SIG-M5 (cell line): ENCODE measurements around the gene FASTKD3.
A peak's percentile ranks its signal among the peaks of the same experiment; 100 is the strongest.

Experiments used
- DNase-seq: peaks from one replicate; lab custom pipeline; 2025; lab: John Stamatoyannopoulos, UW

FASTKD3 gene

GRCh38 chr5:7878381-7878873 lies 9.6 kb upstream of the FASTKD3 start:
- peak; percentile 99 for DNase-seq

GRCh38 chr5:7877851-7878250 lies 9.0 kb upstream of the FASTKD3 start:
- no peak for DNase-seq

- no peak for DNase-seq
Observed at GRCh38 chr5:7876867-7877266, 8.0 kb upstream of the FASTKD3 start.

GRCh38 chr5:7875151-7875550 lies 6.3 kb upstream of the FASTKD3 start:
- no peak for DNase-seq

GRCh38 chr5:7874639-7875038 lies 5.8 kb upstream of the FASTKD3 start:
- DNase-seq: no peak

- no peak for DNase-seq
Observed at GRCh38 chr5:7873216-7873615, 4.4 kb upstream of the FASTKD3 start.

- DNase-seq: no peak
Observed at GRCh38 chr5:7872517-7873130, 3.8 kb upstream of the FASTKD3 start.

GRCh38 chr5:7871653-7872052 lies 2.8 kb upstream of the FASTKD3 start:
- no peak for DNase-seq

GRCh38 chr5:7869474-7870136 lies 774 bp upstream of the FASTKD3 start:
- no peak for DNase-seq

- DNase-seq: no peak
Observed at GRCh38 chr5:7868427-7868772, 431 bp downstream of the FASTKD3 start.

- no peak for DNase-seq
Observed at GRCh38 chr5:7867260-7867659, 1.6 kb downstream of the FASTKD3 start.

GRCh38 chr5:7866196-7866595 lies 2.6 kb downstream of the FASTKD3 start:
- DNase-seq: no peak

- DNase-seq: no peak
Observed at GRCh38 chr5:7857926-7858632, 10.8 kb downstream of the FASTKD3 start.

GRCh38 chr5:7857361-7857760 lies 11.5 kb downstream of the FASTKD3 start:
- DNase-seq: no peak

- no peak for DNase-seq
Observed at GRCh38 chr5:7856855-7857254, 12.0 kb downstream of the FASTKD3 start.

- no peak for DNase-seq
Observed at GRCh38 chr5:7855611-7856010, 13.2 kb downstream of the FASTKD3 start.

- no peak for DNase-seq
Observed at GRCh38 chr5:7852988-7853387, 15.8 kb downstream of the FASTKD3 start.

- DNase-seq: no peak
Observed at GRCh38 chr5:7852542-7852941, 16.3 kb downstream of the FASTKD3 start.

GRCh38 chr5:7851617-7852289 lies 17.1 kb downstream of the FASTKD3 start:
- no peak for DNase-seq

GRCh38 chr5:7851240-7851592 lies 17.6 kb downstream of the FASTKD3 start:
- DNase-seq: no peak

- no peak for DNase-seq
Observed at GRCh38 chr5:7850395-7851239, 18.2 kb downstream of the FASTKD3 start, which contains the start of gene CFAP90. TSS of gene CFAP90 (minus strand) at chr5:7851133. CDS start at chr5:7851021, 112 bp downstream.
